ENCODE data around the gene PLA1A. TPM values are rescaled to one million over a fixed set of nuclear protein-coding genes. Genes with fewer than 3 reads are reported as not detected.

PLA1A gene
- polyA plus RNA-seq, 1 experiment = not detected

GRCh38 chr3:119613201-119613600, 15.5 kb downstream of the PLA1A start:
- H3K9me3 ChIP-seq (ENCODE audit: control insufficient read depth, insufficient read depth, low read length) = no peaks in the 10 kb centered on the region
- no peak for DNase-seq (ENCODE audit: low read depth, low spot score)
- H3K27me3 ChIP-seq (ENCODE audit: control insufficient read depth, insufficient read depth, low read length) = peaks cover 11% of the 10 kb centered on the region
- ChIA-PET POLR2A (no interaction called here), CTCF (no interaction called here)
- no peak overlapping the region for H3K4me3 ChIP-seq (ENCODE audit: low read depth, low read length)
- no peak for TF ChIP-seq CTCF (IDR thresholded peaks at IDR 0.05; ENCODE audit: low read depth, low read length)
- H3K27ac ChIP-seq (ENCODE audit: low read depth, low read length) = no peak overlapping the region

GRCh38 chr3:119613872-119614271, 16.2 kb downstream of the PLA1A start:
- DNase-seq (ENCODE audit: low read depth, low spot score) = no peak

GRCh38 chr3:119616056-119616455, 18.4 kb downstream of the PLA1A start:
- Histone ChIP-seq H3K9me3 (ENCODE audit: control insufficient read depth, insufficient read depth, low read length) (no peaks in the 10 kb centered on the region), H3K27ac (ENCODE audit: low read depth, low read length) (no peak overlapping the region), H3K4me3 (ENCODE audit: low read depth, low read length) (no peak overlapping the region), H3K27me3 (ENCODE audit: control insufficient read depth, insufficient read depth, low read length) (peaks cover 12% of the 10 kb centered on the region)
- ChIA-PET CTCF (no interaction called here), POLR2A (no interaction called here)
- DNase-seq (ENCODE audit: low read depth, low spot score) = no peak
- TF ChIP-seq CTCF (IDR thresholded peaks at IDR 0.05; ENCODE audit: low read depth, low read length) = no peak

More at GRCh38 chr3:119613872-119614271, 16.2 kb downstream of the PLA1A start:
- H3K27me3 ChIP-seq (ENCODE audit: control insufficient read depth, insufficient read depth, low read length) = peaks cover 7% of the 10 kb centered on the region
- TF ChIP-seq CTCF (IDR thresholded peaks at IDR 0.05; ENCODE audit: low read depth, low read length) = no peak
- POLR2A ChIA-PET = no interaction called here
- no peak overlapping the region for H3K27ac ChIP-seq (ENCODE audit: low read depth, low read length)
- H3K4me3 ChIP-seq (ENCODE audit: low read depth, low read length) = no peak overlapping the region
- no peaks in the 10 kb centered on the region for H3K9me3 ChIP-seq (ENCODE audit: control insufficient read depth, insufficient read depth, low read length)
- CTCF ChIA-PET = no interaction called here

GRCh38 chr3:119619094-119619493, 21.4 kb downstream of the PLA1A start:
- no peak for TF ChIP-seq CTCF (IDR thresholded peaks at IDR 0.05; ENCODE audit: low read depth, low read length)
- no peak for DNase-seq (ENCODE audit: low read depth, low spot score)
- Histone ChIP-seq H3K27me3 (ENCODE audit: control insufficient read depth, insufficient read depth, low read length) (peaks cover 13% of the 10 kb centered on the region), H3K4me3 (ENCODE audit: low read depth, low read length) (no peak overlapping the region), H3K27ac (ENCODE audit: low read depth, low read length) (no peak overlapping the region), H3K9me3 (ENCODE audit: control insufficient read depth, insufficient read depth, low read length) (no peaks in the 10 kb centered on the region)
- ChIA-PET CTCF (no interaction called here), POLR2A (no interaction called here)

- H3K4me3 ChIP-seq (ENCODE audit: low read depth, low read length) = no peak overlapping the region
- ChIA-PET CTCF (no interaction called here), POLR2A (no interaction called here)
- no peak for DNase-seq (ENCODE audit: low read depth, low spot score)
- H3K27ac ChIP-seq (ENCODE audit: low read depth, low read length) = no peak overlapping the region
- peaks cover 16% of the 10 kb centered on the region for H3K27me3 ChIP-seq (ENCODE audit: control insufficient read depth, insufficient read depth, low read length)
- no peak for TF ChIP-seq CTCF (IDR thresholded peaks at IDR 0.05; ENCODE audit: low read depth, low read length)
- no peaks in the 10 kb centered on the region for H3K9me3 ChIP-seq (ENCODE audit: control insufficient read depth, insufficient read depth, low read length)
Measured at GRCh38 chr3:119620899-119621298, 23.2 kb downstream of the PLA1A start.

Data from AG04450 (cell line).